ENCODE measurements around the gene MIA2.
"Not testable (repeated sequence)": the region's sequence is repeated elsewhere in the genome, so short reads cannot be mapped to it uniquely, and the experiment has no call there.

The MIA2 gene, protein sequence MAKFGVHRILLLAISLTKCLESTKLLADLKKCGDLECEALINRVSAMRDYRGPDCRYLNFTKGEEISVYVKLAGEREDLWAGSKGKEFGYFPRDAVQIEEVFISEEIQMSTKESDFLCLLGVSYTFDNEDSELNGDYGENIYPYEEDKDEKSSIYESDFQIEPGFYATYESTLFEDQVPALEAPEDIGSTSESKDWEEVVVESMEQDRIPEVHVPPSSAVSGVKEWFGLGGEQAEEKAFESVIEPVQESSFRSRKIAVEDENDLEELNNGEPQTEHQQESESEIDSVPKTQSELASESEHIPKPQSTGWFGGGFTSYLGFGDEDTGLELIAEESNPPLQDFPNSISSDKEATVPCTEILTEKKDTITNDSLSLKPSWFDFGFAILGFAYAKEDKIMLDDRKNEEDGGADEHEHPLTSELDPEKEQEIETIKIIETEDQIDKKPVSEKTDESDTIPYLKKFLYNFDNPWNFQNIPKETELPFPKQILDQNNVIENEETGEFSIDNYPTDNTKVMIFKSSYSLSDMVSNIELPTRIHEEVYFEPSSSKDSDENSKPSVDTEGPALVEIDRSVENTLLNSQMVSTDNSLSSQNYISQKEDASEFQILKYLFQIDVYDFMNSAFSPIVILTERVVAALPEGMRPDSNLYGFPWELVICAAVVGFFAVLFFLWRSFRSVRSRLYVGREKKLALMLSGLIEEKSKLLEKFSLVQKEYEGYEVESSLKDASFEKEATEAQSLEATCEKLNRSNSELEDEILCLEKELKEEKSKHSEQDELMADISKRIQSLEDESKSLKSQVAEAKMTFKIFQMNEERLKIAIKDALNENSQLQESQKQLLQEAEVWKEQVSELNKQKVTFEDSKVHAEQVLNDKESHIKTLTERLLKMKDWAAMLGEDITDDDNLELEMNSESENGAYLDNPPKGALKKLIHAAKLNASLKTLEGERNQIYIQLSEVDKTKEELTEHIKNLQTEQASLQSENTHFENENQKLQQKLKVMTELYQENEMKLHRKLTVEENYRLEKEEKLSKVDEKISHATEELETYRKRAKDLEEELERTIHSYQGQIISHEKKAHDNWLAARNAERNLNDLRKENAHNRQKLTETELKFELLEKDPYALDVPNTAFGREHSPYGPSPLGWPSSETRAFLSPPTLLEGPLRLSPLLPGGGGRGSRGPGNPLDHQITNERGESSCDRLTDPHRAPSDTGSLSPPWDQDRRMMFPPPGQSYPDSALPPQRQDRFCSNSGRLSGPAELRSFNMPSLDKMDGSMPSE (N-terminal part only)

DNA sequence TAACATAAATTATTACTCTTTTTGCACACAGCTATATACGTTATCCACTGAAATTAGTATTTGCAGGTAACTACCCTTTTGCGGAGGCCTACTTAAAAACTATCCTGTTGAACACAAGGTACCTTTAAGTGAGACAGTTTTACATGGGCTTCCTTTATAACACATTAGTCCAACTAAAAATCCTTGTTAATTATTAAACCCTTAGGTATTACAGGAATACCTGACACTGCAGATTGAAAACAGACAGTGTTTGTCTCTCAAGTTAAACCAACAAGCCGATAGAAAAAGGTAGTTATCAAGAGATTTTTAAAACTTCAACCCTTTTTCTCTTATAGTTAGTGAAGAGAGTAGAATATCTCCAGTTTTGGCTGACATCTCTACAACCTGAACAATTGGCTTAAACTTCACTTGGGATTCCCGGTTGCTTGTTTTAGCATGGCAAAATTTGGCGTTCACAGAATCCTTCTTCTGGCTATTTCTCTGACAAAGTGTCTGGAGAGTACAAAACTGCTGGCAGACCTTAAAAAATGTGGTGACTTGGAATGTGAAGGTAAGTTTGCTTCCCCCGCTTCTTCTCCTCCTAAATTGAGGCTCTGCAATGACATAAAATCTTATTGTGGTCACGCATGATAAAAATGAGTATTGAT is at the start of gene MIA2:
TSS of gene MIA2 (plus strand) at position 236 of the 647 bp plus-strand sequence. CDS start at position 436, 200 bp downstream.
- in situ Hi-C loops (cut with MboI; ENCODE audit: low sequenced_read_pairs), result no loop called here

DNA sequence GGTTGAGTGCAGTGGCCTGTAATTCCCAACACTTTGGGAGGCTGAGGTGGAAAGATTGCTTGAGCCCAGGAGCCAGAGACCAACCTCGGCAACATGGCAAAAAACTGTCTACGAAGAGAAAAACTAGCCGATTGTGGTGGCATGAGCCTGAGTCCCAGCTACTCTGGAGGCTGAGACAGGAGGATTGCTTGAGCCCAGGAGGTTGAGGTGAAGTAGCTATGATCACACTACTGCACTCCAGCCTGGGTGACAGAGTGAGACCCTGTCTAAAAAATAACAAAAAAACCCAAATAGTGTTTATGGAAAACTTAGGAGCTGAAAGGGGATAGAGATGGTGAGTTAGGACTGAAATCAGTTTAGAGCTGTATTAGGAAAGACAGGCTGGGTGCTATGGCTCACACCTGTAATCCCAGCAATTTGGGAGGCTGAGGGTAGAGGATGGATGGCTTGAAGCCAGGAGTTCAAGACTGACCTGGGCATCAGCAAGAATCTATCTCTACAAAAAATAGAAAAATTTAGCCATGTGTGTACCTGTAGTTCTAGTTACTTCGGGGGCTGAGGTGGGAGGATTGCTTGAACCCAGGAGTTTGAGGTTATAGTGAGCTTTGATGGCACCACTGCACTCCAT is 49.0 kb upstream of the MIA2 start:
- in situ Hi-C loops (cut with MboI; ENCODE audit: low sequenced_read_pairs), result no loop called here

DNA sequence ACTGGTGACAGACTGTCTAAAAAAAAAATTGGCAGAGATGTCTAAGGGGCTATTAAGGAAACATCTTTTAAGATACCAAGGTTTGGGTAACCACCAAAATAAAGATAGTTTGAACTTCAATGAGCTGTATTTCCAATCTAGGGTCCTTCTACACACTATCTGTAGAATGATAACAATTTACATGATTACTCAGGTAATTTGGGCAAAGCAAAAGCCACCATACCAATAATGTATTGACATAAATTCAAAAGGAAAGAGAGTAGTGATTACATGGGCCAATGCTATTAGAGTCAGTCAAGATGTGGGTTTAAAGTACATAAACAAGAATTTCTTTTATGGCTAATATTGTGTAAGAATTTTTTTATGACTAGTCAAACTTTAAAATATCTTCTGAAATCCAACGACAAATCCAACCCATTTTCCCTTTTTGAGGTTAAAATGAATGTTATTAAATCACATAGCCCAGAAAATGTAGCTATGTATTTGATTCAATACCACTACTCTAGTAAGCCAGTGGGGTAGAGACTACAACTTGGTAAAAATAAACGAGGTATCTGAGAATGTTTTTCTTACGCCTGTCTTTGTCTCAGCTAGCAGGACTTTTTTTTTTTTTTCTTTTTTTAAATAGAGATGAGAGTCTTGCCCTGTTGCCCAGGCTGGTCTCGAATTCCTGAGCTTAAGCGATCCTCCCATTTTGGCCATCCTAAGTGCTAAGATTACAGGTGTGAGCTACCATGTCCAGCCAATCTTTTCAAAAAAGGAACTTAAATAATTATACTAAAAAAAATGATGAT is 48.3 kb upstream of the MIA2 start:
- in situ Hi-C loops (cut with MboI; ENCODE audit: low sequenced_read_pairs), result no loop called here

DNA sequence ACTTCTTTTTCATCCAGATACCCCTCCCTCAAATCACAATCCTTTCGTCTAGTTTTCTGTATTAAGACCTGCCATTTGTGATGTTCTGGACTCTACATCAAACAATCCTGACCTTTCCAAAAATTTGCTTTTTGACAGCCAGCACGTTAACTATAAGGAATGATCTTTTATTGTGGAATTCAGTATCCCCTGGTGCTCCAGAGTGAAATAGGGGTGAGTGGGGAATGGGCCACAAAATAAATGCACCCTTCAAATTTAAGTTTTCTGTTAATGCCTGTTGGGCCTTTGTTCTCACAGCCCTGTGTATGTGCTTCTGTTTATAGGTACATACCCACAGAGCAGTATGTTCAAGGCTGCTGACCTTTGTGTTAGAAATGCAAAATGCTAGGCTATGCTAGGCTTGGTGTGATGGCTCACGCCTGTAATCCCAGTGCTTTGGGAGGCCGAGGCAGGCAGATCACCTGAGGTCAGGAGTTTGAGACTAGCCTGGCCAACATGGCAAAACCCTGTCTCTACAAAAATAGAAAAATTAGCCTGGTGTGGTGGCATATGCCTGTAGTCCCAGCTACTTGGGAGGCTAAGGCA is 46.7 kb upstream of the MIA2 start:
- in situ Hi-C loops (cut with MboI; ENCODE audit: low sequenced_read_pairs), result no loop called here

DNA sequence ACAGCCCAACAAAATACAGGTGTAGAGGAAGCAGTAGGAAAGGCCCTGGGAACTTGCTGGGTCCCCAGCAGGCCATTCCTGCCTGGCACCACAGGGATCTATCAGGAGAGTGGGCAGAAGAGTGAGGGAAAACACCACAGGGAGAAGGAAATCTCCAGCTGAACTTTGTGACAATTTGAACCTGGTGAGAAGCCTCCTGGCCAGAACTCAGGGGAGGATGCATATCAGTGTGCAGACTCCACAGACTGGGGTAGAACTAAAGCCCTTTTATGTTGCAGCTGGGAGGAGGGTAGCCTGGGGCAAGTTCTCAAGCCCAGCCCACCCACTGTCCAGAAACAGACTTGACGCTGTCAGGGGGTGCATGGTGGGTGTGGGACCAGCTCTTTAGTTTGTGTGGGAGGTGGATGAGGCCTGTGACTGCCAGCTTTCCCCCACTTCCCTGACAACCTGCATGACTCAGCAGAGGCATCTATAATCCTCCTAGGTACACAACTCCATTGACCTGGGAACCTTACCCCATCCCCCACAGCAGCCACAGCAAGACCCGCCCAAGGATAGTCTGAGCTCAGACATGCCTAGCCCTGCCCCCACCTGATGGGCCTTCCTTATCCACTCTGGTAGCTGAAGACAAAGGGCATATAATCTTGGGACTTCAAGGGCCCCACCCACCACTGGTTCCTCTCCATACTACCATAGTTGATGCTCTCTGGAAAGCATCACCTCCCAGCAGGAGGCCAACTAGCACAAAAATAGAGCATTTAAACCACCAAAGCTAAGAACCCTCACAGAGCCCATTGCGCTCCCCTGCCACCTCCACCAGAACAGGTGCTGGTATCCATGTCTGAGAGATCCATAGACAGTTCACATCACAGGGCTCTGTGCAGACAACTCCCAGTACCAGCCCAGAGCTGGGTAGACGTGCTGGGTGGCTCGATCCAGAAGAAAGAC is 29.8 kb upstream of the MIA2 start:
- in situ Hi-C loops (cut with MboI; ENCODE audit: low sequenced_read_pairs), result no loop called here

DNA sequence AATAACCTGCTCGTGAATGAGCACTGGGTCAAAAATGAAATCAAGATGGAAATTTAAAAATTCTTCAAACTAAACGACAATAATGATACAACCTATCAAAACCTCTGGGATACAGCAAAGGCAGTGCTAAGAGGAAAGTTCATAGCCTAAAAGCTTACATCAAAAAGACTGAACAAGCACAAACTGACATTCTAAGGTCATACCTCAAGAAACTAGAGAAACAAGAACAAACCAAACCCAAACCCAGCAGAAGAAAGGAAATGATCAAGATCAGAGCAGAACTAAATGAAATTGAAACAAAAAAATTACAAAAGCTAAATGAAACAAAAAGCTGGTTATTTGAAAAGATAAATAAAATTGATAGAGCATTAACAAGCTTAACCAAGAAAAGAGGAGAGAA is 26.3 kb upstream of the MIA2 start:
- in situ Hi-C loops (cut with MboI; ENCODE audit: low sequenced_read_pairs), result not testable (repeated sequence)

DNA sequence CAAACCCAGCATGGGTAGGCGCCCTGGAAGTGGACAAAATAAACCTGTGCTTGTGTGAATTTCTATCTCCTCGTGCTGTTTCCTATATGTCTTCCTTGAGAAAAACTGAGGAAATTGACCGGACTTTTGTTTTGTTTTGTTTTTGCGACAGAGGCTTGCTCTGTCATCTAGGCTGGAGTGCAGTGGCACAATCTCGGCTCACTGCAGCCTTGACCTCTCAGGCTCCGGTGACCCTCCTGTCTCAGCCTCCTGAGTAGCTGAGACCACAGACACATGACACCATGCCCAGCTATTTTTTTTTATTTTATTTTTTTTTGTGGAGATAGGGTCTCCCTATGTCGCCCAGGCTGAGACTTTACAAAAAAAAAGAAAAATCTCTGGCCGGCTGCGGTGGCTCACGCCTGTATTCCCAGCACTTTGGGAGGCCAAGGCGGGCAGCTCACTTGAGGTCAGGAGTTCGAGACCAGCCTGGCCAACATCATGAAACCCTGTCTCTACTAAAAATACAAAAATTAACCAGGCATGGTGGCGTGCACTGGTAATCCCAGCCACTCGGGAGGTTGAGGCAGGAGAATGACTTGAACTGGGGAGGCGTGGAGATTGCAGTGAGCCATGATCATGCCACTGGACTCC is 22.5 kb upstream of the MIA2 start:
- in situ Hi-C loops (cut with MboI; ENCODE audit: low sequenced_read_pairs), result no loop called here

DNA sequence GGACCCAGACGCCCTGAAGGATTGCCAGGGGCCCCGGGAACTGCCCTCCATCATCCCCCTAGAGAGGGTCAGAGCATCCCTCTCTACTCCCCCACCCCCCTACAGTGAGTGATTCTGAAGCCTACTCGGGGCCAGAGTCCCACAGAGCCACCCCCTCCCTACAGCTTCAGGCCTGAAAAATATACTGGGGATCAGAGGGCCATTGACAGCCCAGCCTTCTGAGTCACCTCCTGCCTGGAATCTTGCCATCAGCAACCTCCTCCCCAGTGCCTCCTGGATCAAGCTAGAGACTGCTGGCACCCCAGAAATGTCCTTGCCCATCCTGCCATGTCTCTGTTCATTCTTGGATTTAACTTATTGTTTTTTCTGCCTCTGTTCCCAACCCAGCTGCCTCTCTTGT is 21.7 kb upstream of the MIA2 start:
- in situ Hi-C loops (cut with MboI; ENCODE audit: low sequenced_read_pairs), result no loop called here

DNA sequence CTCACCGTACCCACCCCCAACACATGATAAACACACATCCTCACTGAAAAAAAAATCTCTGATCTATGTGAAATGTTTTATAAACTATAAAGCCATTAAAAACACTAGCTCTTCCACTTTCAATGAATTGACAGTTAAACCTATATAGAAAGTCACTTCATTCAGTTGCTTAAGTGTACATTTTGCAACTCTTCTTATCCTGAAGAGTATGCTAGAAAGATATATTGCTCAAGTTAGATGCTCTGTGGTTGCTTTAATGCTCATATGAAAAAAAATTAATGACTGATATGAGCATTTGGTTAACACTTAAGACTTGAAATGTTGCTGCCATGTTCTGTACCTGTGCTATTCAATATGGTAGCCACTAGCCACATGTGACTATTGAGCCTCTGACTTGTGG is 21.0 kb upstream of the MIA2 start:
- in situ Hi-C loops (cut with MboI; ENCODE audit: low sequenced_read_pairs), result no loop called here

DNA sequence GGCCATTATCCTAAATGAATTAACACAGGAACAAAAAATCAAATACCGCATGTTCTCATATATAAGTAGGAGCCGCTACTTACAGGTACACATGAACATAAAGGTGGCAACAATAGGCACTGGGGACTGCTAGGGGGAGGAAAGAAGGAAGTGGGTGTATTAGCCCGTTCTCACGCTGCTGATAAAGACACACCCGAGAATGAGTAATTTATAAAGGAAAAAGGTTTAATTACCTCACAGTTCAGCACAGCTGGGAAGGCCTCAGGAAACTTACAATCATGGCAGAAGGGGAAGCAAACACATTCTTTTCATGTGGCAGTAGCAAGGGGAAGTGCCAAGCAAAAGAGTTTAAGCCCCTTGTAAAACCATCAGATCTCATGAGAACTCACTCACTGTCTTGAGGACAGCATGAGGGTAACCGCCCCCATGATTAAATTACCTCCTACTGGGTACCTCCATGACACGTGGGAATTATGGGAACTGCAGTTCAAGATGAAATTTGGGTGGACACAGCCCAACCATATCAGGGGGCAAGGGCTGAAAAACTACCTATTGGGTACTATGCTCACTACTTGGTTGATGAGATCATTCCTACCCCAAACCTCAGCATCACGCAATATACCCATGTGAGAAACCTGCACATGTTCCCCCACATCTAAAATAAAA is 16.4 kb upstream of the MIA2 start:
- in situ Hi-C loops (cut with MboI; ENCODE audit: low sequenced_read_pairs), result no loop called here

DNA sequence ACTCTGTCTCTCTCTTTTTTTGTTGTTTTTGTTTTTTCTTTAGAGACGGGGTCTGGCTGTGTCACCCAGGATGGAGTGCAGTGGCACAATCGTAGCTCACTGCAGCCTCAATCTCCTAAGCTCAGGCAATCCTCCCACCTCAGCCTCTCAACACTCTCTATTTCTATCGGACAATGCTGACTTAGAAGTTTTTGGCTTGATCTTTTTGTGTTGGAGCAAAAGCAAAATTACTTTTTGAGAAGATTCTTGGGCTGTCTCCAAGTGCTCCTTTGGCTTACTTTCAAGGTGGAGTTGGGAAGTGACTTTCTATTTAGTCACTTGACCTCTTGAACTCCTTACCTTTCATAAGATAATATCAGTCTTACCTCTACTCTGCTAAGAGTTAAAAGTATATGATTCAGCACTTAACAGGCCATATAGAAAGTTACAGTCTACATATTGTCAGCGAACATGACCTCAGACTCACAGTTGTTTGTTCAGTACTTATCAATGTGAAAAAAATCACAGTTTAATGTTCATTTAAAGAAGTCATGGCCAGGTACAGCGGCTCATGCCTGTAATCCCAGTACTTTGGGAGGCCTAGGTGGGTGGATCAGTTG is 15.4 kb upstream of the MIA2 start:
- in situ Hi-C loops (cut with MboI; ENCODE audit: low sequenced_read_pairs), result no loop called here

DNA sequence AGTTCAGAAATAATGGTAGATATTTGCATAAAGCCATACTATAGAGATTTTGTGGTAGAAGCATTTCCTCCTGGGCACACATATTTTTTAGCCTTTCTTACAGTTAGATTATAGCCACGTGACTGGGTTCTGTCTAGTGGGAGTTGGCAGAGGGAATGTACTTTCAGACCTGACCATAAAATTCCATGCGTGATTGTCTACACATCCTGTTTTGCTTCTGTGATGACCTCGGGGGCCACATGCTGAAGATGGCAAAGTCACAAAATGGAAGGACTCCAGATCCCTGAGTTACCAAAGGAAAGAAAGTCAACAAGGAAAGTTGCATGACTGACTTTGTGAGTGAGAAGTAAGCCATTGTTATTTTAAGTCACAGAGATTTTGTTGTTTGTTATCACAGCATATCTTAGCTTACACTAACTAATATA is 14.6 kb upstream of the MIA2 start:
- in situ Hi-C loops (cut with MboI; ENCODE audit: low sequenced_read_pairs), result no loop called here

DNA sequence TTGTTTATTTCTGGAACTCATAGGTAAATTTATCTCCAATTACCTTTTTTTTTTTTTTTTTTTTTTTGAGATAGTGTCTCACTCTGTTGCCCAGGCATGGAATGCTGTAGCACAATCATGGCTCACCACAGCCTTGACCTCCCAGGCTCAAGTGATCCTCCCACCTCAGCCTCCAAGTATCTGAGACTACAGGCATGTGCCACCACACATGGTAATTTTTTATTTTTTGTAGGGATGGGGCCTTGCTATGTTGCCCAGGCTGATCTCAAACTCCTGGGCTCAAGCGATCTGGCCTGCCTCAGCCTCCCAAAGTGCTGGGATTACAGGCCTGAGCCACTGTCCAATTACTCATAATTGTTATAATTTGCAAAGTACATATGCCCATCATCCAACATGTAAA is 13.2 kb upstream of the MIA2 start:
- in situ Hi-C loops (cut with MboI; ENCODE audit: low sequenced_read_pairs), result not testable (repeated sequence)

DNA sequence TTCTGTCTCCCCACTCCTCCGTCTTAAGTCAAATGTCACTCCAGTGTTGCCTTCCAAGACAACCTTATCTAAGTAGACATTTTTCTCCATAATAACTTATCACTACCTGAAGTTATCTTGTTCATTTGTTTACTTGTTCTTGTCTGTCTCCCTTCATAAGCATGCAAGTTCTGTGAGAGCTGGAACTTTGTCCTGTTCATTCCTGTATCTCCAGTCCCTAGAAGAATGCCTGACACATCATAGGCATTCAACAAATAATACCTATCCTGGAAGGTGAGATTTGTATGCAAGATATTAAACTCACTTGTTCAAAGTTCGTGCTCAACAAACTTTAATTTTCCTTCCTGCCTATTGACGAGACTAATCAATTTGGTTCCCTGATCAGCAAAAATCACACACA is 5.7 kb upstream of the MIA2 start:
- in situ Hi-C loops (cut with MboI; ENCODE audit: low sequenced_read_pairs), result no loop called here

DNA sequence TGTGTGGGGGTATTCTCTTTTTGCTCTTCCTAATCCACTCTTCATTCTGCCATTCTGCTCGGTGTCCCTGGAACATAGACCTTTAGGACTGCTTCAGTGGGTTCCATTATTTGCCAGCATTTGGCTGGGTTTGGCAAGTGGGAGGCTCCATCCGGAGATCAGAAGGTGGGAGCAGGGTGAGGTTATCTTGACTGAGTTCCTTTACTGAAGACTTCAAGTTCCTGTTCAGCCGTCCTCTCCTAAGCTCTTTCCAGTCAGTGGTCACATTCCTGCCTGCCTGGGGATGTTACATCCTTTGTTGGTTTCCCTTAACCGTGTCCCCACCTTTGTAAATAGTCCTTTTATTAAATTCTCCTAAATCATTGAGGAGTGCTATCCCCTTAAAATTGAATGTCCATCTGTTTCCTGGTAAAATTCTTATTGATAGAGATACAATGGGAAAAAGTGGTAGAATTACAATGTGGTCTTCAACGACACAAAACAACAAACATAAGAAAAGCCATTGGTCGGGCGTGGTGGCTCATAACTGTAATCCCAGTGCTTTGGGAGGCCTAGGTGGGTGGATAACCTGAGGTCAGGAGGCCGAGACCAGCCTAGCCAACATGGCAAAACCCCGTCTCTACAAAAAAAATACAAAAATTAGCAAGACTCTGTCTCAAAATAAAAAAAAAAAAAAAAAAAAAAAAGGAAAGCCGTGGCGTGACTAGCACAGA is 5.0 kb upstream of the MIA2 start:
- in situ Hi-C loops (cut with MboI; ENCODE audit: low sequenced_read_pairs), result no loop called here

DNA sequence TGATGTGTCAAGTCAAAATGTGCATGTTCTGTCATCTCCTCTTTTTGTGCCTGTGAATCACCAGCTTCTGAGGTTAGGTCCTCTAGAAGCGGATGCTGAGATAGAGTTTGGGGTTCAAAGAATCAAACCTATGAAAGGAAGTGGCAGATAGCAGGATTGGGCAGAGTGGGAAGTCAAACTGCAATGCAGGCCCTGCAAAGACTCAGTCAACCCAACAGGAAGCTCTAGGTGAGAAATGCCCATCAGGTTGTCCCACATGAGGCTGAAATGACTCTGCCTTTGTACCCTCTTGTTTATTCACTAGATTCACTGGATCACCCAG is 4.5 kb upstream of the MIA2 start:
- in situ Hi-C loops (cut with MboI; ENCODE audit: low sequenced_read_pairs), result no loop called here

Data from HL-60/S4 (cell line).